HG03354 (cell line): Measurements from ENCODE around the gene AARS2.

ENCODE experiments used
- ATAC-seq: cut with Tn5 transposase; IDR thresholded peaks from one replicate; pipeline ENCODE4 v1.9.1; 2021; ENCODE audit warnings: mild to moderate bottlenecking; ENCODE audit not compliant: unreplicated experiment, poor library complexity, severe bottlenecking

AARS2 gene

GRCh38 chr6:44265722-44266233, 47.4 kb downstream of the AARS2 start:
- ATAC-seq, result no peak

- peak; percentile 45 for ATAC-seq
Measured at GRCh38 chr6:44265007-44265721, 48.0 kb downstream of the AARS2 start, which contains the start of gene NFKBIE. Gene NFKBIE, minus strand, starts transcription at chr6:44265551. Its CDS starts 205 bp downstream, at chr6:44265346.

- ATAC-seq, result peak; percentile 44
Measured at GRCh38 chr6:44264154-44265006, 48.8 kb downstream of the AARS2 start.

GRCh38 chr6:44263354-44264100, 49.6 kb downstream of the AARS2 start:
- ATAC-seq, result peak; percentile 17

- ATAC-seq, result no peak
Measured at GRCh38 chr6:44262467-44263353, 50.4 kb downstream of the AARS2 start.

GRCh38 chr6:44261581-44261980, 51.6 kb downstream of the AARS2 start:
- no peak for ATAC-seq

GRCh38 chr6:44260451-44261297, 52.5 kb downstream of the AARS2 start:
- no peak for ATAC-seq

- ATAC-seq, result no peak
Measured at GRCh38 chr6:44260011-44260410, 53.1 kb downstream of the AARS2 start.

GRCh38 chr6:44258921-44259320, 54.2 kb downstream of the AARS2 start:
- ATAC-seq, result no peak

- ATAC-seq, result no peak
Measured at GRCh38 chr6:44258325-44258863, 54.8 kb downstream of the AARS2 start.

GRCh38 chr6:44257753-44258324, 55.3 kb downstream of the AARS2 start:
- no peak for ATAC-seq

- ATAC-seq, result peak; percentile 58
Measured at GRCh38 chr6:44257025-44257752, 56.0 kb downstream of the AARS2 start, which contains the start of gene SLC35B2. Gene SLC35B2, minus strand, starts transcription at chr6:44257528. Its CDS starts 118 bp downstream, at chr6:44257410.

- no peak for ATAC-seq
Measured at GRCh38 chr6:44256775-44257024, 56.4 kb downstream of the AARS2 start.

GRCh38 chr6:44255871-44256774, 57.0 kb downstream of the AARS2 start:
- no peak for ATAC-seq

- ATAC-seq, result no peak
Measured at GRCh38 chr6:44255105-44255808, 57.9 kb downstream of the AARS2 start.
